Measurements from ENCODE around the gene PIGZ. TPM values are rescaled to one million over a fixed set of nuclear protein-coding genes. Genes with fewer than 3 reads are reported as not detected.

PIGZ gene
- total RNA-seq, 3 donors from 2014 or later: 10.5 to 14.4 (median 12.0) TPM

DNA sequence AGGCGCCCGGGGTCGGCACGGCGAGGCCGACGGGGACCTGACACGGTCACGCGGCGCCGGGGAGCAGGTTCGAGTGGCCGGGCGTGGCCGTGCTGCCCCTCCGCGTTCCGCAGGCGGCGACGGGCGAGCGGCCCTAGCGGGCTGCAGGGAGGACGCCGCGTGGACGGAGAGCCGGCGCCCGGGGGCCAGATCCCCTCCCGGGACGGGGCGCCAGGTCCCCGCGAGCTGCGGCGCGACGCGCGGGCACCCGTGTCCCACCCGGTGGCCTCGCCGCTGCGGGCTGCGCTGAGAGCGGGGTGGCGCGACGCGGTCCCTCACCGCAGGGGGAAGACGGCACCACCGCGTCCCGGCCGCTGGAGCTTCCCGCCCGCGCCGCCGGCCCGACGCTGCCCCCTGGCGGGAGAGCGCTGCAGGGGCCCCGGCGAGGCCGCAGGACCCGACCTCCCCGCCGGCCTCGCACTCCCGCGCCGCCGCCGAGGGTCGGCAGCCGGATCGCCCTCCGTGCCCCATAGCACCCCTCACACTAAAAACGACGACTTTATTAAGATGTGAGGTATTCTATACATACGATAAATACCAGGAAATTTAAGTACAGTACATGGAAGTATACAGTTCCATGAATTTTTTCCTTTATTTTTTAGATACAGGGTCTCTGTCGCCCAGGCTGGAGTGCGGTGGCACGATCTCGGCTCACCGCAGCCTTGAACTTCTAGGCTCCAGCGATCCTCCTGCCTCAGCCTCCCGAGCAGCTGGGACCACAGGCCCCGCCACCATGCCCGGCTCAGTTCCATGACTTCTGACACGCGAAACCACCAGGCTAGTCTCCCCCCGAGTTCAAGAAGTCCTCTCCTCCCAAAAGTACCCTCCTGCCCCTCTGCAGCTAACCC, 1.3 kb upstream of the PIGZ start:
- no peaks in the 10 kb centered on the region for H3K36me3 ChIP-seq
- peak overlapping the region; percentile 54 to 72 for H3K27ac ChIP-seq
- H3K4me3 ChIP-seq: peak overlapping the region; percentile 69 to 97 (median 78)
- no peak for DNase-seq (ENCODE audit: low spot score in 2 of 2)
- intact Hi-C loops (cut with DNase I; ENCODE audit: low total_unique reads): no loop called here
- TF ChIP-seq, protein P1, sequence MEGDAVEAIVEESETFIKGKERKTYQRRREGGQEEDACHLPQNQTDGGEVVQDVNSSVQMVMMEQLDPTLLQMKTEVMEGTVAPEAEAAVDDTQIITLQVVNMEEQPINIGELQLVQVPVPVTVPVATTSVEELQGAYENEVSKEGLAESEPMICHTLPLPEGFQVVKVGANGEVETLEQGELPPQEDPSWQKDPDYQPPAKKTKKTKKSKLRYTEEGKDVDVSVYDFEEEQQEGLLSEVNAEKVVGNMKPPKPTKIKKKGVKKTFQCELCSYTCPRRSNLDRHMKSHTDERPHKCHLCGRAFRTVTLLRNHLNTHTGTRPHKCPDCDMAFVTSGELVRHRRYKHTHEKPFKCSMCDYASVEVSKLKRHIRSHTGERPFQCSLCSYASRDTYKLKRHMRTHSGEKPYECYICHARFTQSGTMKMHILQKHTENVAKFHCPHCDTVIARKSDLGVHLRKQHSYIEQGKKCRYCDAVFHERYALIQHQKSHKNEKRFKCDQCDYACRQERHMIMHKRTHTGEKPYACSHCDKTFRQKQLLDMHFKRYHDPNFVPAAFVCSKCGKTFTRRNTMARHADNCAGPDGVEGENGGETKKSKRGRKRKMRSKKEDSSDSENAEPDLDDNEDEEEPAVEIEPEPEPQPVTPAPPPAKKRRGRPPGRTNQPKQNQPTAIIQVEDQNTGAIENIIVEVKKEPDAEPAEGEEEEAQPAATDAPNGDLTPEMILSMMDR (IDR thresholded peaks at IDR 0.05): peak in 2 of 3 donors; percentile 14 to 95
- TF ChIP-seq POLR2AphosphoS5 (IDR thresholded peaks at IDR 0.05): no peak
- H3K27me3 ChIP-seq: no peaks in the 10 kb centered on the region
- peaks cover 0 to 5% of the 10 kb centered on the region in 2 donors for H3K4me1 ChIP-seq
- no peaks in the 10 kb centered on the region for H3K9me3 ChIP-seq

DNA sequence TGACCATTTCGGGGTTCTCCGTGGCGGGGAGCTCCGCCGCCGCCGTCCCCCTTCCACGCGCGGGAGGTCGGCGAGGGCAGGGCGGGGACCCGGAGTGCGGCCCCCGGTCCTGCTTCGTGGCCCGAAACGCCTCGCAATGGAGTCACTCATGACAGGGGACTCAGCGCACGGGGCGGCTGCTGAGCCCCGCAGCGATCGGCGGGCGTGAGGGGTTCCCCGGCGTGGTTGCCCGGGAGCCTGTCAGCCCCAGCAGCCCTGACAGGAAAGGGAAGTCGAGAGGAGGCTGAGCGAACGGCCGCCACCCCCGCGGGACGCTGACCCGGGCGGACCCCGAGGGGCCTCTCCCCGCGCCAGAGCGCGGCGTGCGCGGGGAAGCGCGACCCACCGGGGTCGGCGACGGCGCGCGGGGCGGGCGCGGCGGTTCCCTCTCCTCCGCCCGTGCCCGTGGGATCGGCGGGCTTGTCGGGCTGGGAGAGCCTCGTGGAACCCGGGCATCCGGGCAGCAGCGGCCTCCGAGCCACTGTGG, 564 bp upstream of the PIGZ start:
- Histone ChIP-seq H3K4me1 (peaks cover 0 to 5% of the 10 kb centered on the region in 2 donors), H3K27ac (peak overlapping the region; percentile 54 to 72), H3K4me3 (peak overlapping the region; percentile 69 to 97 (median 78)), H3K27me3 (no peaks in the 10 kb centered on the region), H3K36me3 (no peaks in the 10 kb centered on the region), H3K9me3 (no peaks in the 10 kb centered on the region)
- intact Hi-C loops (cut with DNase I; ENCODE audit: low total_unique reads): no loop called here
- TF ChIP-seq POLR2A (IDR thresholded peaks at IDR 0.05) (no peak), POLR2AphosphoS5 (IDR thresholded peaks at IDR 0.05) (no peak)
- TF ChIP-seq, protein P1 (IDR thresholded peaks at IDR 0.05): no peak
- no peak for DNase-seq (ENCODE audit: low spot score in 2 of 2)

DNA sequence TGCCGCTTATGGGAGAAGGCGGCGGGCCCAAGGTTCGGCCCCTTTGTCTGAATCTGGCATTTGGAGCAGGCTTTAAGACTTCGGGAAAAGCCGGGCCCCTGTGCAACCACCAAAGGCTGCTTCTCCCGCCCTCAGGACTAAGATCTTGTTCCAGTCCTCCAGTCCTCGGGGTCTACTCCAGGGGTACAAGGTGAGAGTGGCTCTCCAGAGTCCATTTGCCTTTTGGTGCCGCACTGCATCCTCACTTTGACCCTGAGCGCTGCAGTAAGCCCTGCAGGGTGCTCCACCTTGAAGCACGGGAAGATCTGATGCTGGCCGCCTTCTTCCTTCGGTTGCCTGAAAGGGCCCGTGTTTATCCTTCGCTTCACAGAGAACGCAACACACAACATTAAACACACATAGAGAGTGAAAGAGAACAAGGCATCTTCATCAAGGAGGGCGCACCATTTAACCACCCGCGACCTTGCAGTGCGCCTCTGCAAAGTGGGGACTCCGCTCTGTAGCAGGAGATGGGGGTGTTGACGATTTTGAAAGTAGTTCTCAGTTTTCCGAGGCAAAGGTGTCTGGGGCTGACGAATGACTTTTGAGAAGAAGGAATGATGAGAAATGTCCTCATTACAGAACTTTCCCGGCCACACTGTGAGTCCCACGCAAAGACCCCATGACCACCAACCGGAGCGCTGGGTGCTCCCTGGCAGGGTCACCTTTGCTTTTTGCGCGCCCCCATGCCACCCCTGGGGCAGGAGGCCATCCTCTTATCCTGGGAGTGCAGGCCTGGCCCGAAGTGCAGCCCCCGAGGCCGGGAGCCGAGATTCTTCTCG, 1.0 kb downstream of the PIGZ start:
- no peaks in the 10 kb centered on the region for H3K36me3 ChIP-seq
- H3K27me3 ChIP-seq: no peaks in the 10 kb centered on the region
- intact Hi-C loops (cut with DNase I; ENCODE audit: low total_unique reads): no loop called here
- H3K4me3 ChIP-seq: peak overlapping the region; percentile 69 to 97 (median 78)
- TF ChIP-seq POLR2A (IDR thresholded peaks at IDR 0.05): no peak
- no peak for TF ChIP-seq POLR2AphosphoS5 (IDR thresholded peaks at IDR 0.05)
- TF ChIP-seq, protein P1 (IDR thresholded peaks at IDR 0.05): no peak
- no peaks in the 10 kb centered on the region for H3K9me3 ChIP-seq
- H3K4me1 ChIP-seq: peaks cover 0 to 5% of the 10 kb centered on the region in 2 donors
- no peak overlapping the region for H3K27ac ChIP-seq
- no peak for DNase-seq (ENCODE audit: low spot score in 2 of 2)

DNA sequence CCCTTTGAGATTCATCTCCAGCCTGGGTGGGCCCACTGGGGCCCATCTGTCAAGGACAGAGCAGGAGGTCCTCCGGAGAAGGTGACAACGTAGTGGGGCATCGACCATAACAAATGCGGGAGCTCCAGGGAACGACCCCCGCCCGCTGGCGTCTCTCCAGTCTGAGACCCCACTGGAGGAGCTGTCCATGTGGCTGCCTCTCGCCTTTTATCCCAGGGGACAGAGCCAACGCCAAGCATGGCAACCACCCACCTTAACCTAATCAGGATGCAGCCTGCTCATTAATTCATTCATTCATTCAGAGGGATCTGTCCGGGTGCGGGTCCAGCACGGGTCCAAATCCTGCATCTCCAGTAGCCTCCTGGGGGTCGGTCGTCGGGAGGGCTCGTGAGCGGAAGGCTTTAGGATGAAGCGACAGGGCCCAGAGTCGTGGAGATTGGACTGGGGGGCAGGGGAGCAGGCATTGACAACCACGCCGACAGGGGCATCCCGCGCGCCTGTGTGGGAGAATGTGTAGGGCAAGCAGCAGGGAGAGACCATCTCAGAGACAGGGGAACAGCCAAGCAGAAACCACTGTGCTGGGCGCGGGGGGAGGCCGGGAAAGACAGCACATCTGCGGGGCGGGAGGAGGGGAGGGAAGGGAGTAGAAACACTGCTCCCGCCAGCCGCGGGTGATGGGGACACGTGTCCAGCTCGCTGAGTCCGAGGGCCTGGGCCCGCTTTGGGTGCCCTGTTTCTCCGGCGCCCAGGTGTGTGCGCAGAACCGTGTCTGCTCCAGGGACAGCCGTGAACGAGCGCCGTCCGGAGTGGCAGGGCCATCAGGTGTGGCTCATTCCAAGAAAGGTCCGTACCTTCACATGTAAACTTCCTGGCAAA, 1.9 kb downstream of the PIGZ start:
- Histone ChIP-seq H3K36me3 (no peaks in the 10 kb centered on the region), H3K4me3 (no peak overlapping the region), H3K27me3 (no peaks in the 10 kb centered on the region), H3K27ac (no peak overlapping the region), H3K9me3 (no peaks in the 10 kb centered on the region), H3K4me1 (peaks cover 0 to 5% of the 10 kb centered on the region in 2 donors)
- TF ChIP-seq POLR2A (IDR thresholded peaks at IDR 0.05): no peak
- TF ChIP-seq POLR2AphosphoS5 (IDR thresholded peaks at IDR 0.05): no peak
- TF ChIP-seq, protein P1 (IDR thresholded peaks at IDR 0.05): no peak
- intact Hi-C loops (cut with DNase I; ENCODE audit: low total_unique reads): no loop called here
- no peak for DNase-seq (ENCODE audit: low spot score in 2 of 2)
